Left kidney (tissue), 2 donors: Measurements from ENCODE around the gene FBXL17. TPM values are rescaled to one million over a fixed set of nuclear protein-coding genes. Genes with fewer than 3 reads are reported as not detected.

Experiments used
- DNase-seq: peaks from one replicate; pipeline ENCODE4 v3.0.0-alpha.2; 2013
- polyA plus RNA-seq: library from polyadenylated mRNA; unstranded; fragments of 120-200 nt; gene quantifications from one replicate; pipeline ENCODE4 v1.2.1, GENCODE V29; 2013; ENCODE audit not compliant: insufficient read length

FBXL17 gene
- polyA plus RNA-seq, 1 donor, result 32.5 TPM

DNA sequence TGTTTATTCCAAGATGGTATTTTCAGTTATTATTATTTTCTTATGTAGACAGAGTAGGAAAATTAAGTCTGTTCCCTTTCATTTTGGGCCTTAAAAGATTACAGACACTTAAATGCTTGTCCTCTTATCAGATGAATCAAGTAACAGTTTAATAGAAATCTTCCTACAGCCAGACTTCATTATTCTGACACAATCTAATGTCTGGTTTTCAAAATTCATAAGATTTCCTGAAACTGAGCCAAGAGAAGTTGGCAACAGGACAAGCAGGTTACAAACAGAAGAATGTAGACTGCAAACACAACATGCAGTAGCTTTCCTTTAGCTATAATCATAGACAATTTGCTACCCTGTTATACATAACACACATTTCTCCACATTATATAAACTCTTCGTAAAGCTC is 130.5 kb downstream of the FBXL17 start:
- DNase-seq, result no peak

- no peak for DNase-seq
Observed at GRCh38 chr5:108249785-108250426, 132.0 kb downstream of the FBXL17 start.

DNA sequence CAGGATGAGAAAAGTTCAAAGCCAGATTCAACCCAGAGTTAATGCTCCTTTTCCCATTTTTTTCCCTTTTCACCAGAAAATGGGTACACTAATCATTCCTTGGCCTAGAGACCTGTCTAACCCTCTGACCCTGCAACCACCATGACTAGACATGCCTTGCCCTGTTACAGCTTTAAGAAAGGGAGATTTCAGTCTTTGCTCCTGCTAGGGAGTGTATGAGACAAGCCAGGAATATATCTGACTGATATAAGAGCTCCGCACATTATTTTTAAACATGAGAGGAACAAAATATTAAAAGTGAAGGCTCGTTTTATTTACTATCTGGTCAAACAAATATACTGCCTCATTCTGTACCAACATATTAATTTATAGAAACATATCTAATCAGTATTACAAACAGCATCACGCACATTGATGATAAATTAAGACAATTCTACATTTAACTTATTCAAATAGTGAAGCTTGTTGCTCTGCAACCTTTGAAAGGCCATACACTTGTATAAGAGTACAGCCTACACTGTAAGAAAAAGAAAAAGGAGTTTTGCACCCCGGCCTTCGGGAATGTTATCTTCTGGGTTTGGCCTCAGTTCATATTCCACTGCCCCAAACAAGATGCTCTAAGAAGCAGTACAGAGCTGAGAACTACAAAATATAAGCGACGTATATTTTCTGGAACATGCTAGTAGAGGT is 132.7 kb downstream of the FBXL17 start:
- DNase-seq, result no peak

- no peak for DNase-seq
Observed at GRCh38 chr5:108238936-108239887, 142.7 kb downstream of the FBXL17 start.

- DNase-seq, result no peak
Observed at GRCh38 chr5:108238461-108238860, 143.4 kb downstream of the FBXL17 start.

DNA sequence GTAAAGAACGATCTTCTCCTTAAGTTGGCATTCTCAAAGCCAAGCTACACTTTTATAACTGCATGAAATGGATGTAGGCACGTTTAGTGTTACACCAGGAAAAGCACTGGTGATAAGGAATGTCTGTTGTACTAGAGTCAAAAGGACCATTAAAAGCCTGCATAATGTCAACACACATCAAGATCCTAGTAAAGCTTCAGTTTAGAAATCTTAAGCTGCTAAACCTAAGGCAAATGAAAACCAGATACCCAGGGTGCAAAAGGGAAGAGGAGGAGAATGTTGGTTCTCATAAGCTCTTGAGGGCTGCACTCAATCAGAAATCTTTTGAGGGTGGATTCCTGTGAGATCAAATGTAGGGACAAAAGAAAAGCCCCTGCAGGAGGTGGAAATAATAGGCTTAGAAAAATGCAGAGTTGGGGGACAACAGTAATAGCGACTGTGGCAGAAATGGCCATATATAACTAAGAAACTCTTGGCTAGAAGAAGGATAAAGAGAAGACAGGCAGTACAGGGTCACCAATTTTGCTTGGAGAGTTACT is 148.2 kb downstream of the FBXL17 start:
- DNase-seq, result no peak

DNA sequence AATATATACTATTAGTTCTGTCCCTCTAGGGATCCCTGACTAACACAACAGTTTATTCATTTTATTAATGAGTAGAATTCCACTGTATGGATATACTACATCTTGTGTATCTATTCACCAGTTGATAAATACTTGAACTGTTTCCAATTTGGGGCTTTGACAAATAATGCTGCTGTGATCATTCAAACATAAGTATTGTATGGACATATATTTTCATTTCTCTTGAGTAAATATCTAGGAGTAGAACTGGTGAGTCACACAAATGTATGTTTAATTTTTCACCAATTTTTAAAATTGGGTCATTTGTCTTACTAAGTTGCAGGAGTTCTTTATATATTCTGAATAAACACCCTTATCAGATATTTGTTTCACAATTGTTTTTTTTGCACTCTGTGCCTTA is 149.1 kb downstream of the FBXL17 start:
- no peak for DNase-seq

DNA sequence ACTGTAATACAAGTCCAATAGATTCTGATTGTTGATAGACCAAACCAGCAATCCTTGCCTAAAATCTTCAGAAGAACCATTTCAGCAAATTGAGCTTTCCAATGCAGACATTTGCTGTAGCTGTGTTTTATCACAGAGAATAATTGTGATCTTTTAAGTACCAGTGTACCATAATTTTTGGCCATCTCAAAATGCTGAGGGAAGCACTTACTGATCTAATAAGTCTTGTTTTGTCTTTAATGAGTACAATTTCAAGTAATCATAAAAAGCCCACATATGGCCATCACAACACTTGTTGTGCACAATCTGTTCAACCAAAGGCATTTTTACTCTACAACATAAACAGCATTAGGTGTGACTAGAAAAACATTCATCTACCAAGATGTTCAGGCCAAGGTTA is 159.9 kb downstream of the FBXL17 start:
- no peak for DNase-seq

DNA sequence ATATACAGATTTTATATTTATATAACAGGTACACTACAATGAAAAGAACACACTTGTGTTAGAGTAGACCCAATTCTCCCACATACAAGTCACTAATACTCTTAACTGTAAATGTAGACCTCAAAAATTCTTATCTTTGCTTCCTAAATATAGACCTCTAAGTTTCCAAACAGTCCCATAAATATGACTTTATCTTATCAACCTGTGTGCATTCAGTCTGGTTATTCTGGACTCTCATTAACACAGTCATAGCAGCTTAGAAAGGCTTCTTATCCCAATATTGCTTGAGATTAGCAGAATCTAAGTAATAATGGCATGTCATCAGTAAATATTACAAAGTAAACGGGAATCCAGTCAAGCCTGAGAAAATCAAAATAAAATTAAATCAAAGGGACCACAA is 161.1 kb downstream of the FBXL17 start:
- DNase-seq, result no peak

- no peak for DNase-seq
Observed at GRCh38 chr5:108216890-108217289, 165.0 kb downstream of the FBXL17 start.

GRCh38 chr5:108214857-108215256 is 167.0 kb downstream of the FBXL17 start:
- DNase-seq, result no peak

- DNase-seq, result no peak
Observed at GRCh38 chr5:108212775-108213346, 169.0 kb downstream of the FBXL17 start.

GRCh38 chr5:108206707-108207106 is 175.2 kb downstream of the FBXL17 start:
- no peak for DNase-seq

GRCh38 chr5:108201721-108202120 is 180.2 kb downstream of the FBXL17 start:
- no peak for DNase-seq

GRCh38 chr5:108196276-108196675 is 185.6 kb downstream of the FBXL17 start:
- no peak for DNase-seq

DNA sequence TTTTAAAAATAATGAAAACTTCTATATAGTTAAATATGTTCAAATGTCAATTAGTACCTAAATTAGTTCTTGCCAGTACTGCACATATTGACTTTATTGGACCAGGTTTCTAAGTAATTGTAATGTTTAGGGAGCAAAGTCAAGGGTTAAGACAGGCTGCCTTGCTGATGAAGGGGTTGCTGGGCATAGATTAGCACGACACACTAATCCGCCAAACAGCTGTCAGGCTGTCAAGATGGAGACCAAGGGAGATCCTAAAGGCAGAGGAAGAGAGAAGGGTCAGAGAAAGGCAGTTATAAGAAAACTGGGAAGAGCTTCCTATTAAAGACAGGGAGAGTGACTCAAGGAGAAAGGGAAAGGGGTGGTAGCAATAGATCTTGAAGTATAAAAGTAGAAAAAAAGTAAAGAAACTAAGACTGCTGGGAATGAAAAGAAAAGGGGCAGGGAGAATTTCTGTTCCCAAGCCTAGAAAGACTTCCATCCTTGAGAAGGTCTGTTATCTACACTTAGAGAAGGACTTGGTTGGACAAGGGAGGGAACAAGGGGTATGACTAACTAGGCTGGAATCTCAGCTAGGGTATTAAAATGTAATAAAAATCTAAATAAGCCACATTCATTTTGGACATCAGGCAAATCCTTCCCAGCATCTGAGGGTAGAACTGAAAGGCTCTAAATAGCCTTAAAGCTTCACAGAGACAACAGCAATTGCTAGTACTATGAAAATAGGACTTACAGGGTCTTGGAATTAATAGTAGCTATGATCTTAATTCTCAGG is 188.7 kb downstream of the FBXL17 start:
- DNase-seq, result no peak

- no peak for DNase-seq
Observed at GRCh38 chr5:108184940-108185339, 197.0 kb downstream of the FBXL17 start.

DNA sequence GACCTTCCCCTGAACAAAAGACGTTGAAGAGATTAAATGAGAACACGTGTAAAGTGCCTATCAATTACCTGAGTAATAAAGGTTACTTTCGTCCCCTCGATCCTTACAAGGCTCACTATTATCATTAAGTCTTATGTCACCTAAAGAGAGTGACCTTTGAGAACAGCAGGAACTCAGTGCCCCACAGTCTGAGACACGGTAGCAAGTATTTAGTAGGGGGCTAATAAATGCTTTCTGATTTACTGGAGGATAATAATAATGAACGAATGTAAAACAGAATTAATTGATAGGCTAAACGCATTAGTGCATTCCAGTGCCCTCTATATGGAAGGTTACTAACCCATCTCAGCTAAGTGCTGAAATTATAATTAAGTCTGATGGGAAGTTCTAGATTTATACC is 199.9 kb downstream of the FBXL17 start:
- DNase-seq, result no peak

DNA sequence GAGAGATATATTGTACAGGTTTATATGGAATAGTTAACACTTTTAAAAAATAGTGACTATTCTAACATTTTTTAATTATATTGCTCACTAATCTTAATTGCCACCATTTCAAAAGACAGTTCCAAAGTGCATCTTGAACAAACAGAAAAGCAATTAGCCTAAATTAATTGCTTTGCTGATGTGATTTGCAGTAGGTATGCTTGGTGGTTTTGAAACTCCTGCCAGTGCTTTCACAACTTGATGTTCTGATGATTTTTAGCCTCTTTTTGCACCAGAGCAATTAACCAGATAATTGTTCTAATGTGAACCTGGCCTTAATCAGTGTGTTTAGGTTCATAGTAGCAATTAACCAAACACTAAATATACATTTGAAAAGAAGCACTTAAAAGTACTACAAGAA is 207.6 kb downstream of the FBXL17 start:
- DNase-seq, result no peak

GRCh38 chr5:108171759-108172158 is 210.1 kb downstream of the FBXL17 start:
- DNase-seq, result no peak

DNA sequence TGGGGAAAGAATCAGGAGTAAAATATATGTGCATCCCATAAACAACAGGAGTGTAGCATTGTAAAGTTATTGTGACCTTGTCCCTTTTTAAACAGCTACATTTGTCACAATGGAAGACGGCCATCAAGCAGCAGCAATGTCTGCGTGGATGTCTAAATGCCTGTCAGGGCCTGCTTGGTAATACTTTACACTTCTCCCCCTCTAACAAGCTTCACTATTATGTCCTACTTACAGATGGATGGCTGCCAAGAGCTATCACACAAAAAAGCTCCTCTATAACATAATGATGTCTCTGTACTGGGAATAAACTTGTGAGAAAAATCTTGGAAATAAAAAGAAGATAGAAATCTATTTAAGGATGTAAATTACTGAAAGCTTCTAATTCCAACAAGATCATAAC is 213.0 kb downstream of the FBXL17 start:
- DNase-seq, result no peak

DNA sequence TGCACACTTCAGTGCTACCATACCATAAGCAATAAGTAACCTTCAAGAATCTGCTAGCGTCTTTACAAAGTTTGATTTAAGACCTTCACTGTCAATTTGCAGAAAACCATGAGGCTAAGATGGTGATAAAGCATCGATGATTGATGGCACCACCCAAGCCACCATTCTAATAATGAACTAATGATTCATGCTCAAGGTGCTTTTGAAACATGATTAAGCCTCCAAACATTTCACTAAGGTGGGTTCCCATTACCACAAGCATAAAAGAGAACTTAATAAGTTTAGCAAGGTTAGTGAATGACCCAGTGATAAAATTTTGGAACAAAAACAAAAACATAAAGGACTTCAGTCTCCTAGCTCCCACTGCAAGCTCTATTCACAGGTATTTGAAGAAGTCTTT is 214.7 kb downstream of the FBXL17 start:
- DNase-seq, result no peak
